GM19438 (cell line): ENCODE results near the gene ERP27.
A peak's percentile ranks its signal among the peaks of the same experiment; 100 is the strongest.

ENCODE experiments used
- ATAC-seq: cut with Tn5 transposase; IDR thresholded peaks from one replicate; pipeline ENCODE4 v1.9.1; 2021; ENCODE audit warnings: low read depth; ENCODE audit not compliant: unreplicated experiment

ERP27 gene

GRCh38 chr12:14938301-14938700, at the start of gene ERP27:
ERP27 (minus strand) TSS chr12:14938537; CDS start chr12:14938508, 29 bp downstream.
- no peak for ATAC-seq

- no peak for ATAC-seq
These were observed 49.7 kb upstream of the ERP27 start for GRCh38 chr12:14988035-14988434.

- ATAC-seq: no peak
These were observed 48.1 kb upstream of the ERP27 start for GRCh38 chr12:14986449-14986848.

GRCh38 chr12:14984766-14985285, 46.5 kb upstream of the ERP27 start:
- no peak for ATAC-seq

GRCh38 chr12:14984036-14984435, 45.7 kb upstream of the ERP27 start:
- no peak for ATAC-seq

- ATAC-seq: no peak
These were observed 44.7 kb upstream of the ERP27 start for GRCh38 chr12:14982991-14983390.

- no peak for ATAC-seq
These were observed 44.2 kb upstream of the ERP27 start for GRCh38 chr12:14982562-14982961.

- ATAC-seq: no peak
These were observed 42.7 kb upstream of the ERP27 start for GRCh38 chr12:14981049-14981448.

GRCh38 chr12:14979468-14979867, 41.1 kb upstream of the ERP27 start:
- no peak for ATAC-seq

- ATAC-seq: no peak
These were observed 38.3 kb upstream of the ERP27 start for GRCh38 chr12:14976658-14977057.

GRCh38 chr12:14975457-14975856, 37.1 kb upstream of the ERP27 start:
- no peak for ATAC-seq

GRCh38 chr12:14974633-14975032, 36.3 kb upstream of the ERP27 start:
- no peak for ATAC-seq

- no peak for ATAC-seq
These were observed 34.5 kb upstream of the ERP27 start, which contains the start of gene PDE6H for GRCh38 chr12:14972816-14973215. PDE6H (plus strand) TSS chr12:14973042; CDS start chr12:14978013, 4,971 bp downstream.

GRCh38 chr12:14970473-14970872, 32.1 kb upstream of the ERP27 start:
- ATAC-seq: no peak

- no peak for ATAC-seq
These were observed 30.1 kb upstream of the ERP27 start for GRCh38 chr12:14968478-14968877.

- no peak for ATAC-seq
These were observed 26.9 kb upstream of the ERP27 start for GRCh38 chr12:14965221-14965620.

- ATAC-seq: no peak
These were observed 26.1 kb upstream of the ERP27 start for GRCh38 chr12:14964406-14964805.

- ATAC-seq: no peak
These were observed 25.2 kb upstream of the ERP27 start for GRCh38 chr12:14963520-14963919.

GRCh38 chr12:14962797-14963196, 24.5 kb upstream of the ERP27 start:
- no peak for ATAC-seq

- ATAC-seq: no peak
These were observed 23.8 kb upstream of the ERP27 start for GRCh38 chr12:14962153-14962539.

- ATAC-seq: peak; percentile 56
These were observed 23.3 kb upstream of the ERP27 start, which contains the start of gene ARHGDIB for GRCh38 chr12:14961466-14962152. ARHGDIB (minus strand) TSS chr12:14961601; CDS start chr12:14950712, 10,889 bp downstream.
